Measurements from ENCODE around the gene TTC17. TPM values are rescaled to one million over a fixed set of nuclear protein-coding genes. Genes with fewer than 3 reads are reported as not detected.
"Not testable (repeated sequence)": the region's sequence is repeated elsewhere in the genome, so short reads cannot be mapped to it uniquely, and the experiment has no call there.

TTC17 gene
- total RNA-seq, 1 donor from 2014 or later: 58.5 TPM

DNA sequence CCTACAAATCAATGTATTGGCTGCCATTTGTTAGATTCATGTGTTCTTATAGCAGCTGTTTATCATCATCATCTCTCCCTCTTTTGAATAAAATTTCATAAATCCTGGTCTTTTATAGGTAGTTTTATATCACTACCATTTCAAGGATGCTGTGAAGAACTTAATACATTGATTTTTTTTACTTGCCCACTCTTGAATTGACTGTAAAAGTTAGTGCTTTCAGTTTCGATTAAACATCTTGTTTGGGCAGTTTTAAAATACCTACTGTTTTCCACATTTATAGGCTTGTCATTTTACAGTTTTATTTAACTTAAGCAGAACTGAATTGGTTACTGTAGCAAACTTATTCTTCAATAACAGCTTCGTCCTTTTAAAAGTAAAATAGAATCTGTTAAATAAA is 59.5 kb downstream of the TTC17 start:
- Histone ChIP-seq H3K36me3 (ENCODE audit: control insufficient read depth, insufficient read depth, low read length) (no peaks in the 10 kb centered on the region), H3K4me3 (ENCODE audit: low read depth, low read length) (no peak overlapping the region), H3K27me3 (ENCODE audit: control insufficient read depth, insufficient read depth, low read length) (no peaks in the 10 kb centered on the region)
- no peak for DNase-seq (ENCODE audit: low read depth)
- TF ChIP-seq, protein P1, sequence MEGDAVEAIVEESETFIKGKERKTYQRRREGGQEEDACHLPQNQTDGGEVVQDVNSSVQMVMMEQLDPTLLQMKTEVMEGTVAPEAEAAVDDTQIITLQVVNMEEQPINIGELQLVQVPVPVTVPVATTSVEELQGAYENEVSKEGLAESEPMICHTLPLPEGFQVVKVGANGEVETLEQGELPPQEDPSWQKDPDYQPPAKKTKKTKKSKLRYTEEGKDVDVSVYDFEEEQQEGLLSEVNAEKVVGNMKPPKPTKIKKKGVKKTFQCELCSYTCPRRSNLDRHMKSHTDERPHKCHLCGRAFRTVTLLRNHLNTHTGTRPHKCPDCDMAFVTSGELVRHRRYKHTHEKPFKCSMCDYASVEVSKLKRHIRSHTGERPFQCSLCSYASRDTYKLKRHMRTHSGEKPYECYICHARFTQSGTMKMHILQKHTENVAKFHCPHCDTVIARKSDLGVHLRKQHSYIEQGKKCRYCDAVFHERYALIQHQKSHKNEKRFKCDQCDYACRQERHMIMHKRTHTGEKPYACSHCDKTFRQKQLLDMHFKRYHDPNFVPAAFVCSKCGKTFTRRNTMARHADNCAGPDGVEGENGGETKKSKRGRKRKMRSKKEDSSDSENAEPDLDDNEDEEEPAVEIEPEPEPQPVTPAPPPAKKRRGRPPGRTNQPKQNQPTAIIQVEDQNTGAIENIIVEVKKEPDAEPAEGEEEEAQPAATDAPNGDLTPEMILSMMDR (IDR thresholded peaks at IDR 0.05; ENCODE audit: insufficient read depth, low read length, poor library complexity, severe bottlenecking): no peak

- no peaks in the 10 kb centered on the region for H3K27me3 ChIP-seq (ENCODE audit: control insufficient read depth, insufficient read depth, low read length)
- no peak overlapping the region for H3K4me3 ChIP-seq (ENCODE audit: low read depth, low read length)
- no peak for DNase-seq (ENCODE audit: low read depth)
- TF ChIP-seq, protein P1 (IDR thresholded peaks at IDR 0.05; ENCODE audit: insufficient read depth, low read length, poor library complexity, severe bottlenecking): peak; percentile 57
- no peaks in the 10 kb centered on the region for H3K36me3 ChIP-seq (ENCODE audit: control insufficient read depth, insufficient read depth, low read length)
Observed at GRCh38 chr11:43419460-43419859, 60.7 kb downstream of the TTC17 start.

GRCh38 chr11:43427971-43428370 is 69.3 kb downstream of the TTC17 start:
- H3K27me3 ChIP-seq (ENCODE audit: control insufficient read depth, insufficient read depth, low read length): no peaks in the 10 kb centered on the region
- DNase-seq (ENCODE audit: low read depth): no peak
- TF ChIP-seq, protein P1 (IDR thresholded peaks at IDR 0.05; ENCODE audit: insufficient read depth, low read length, poor library complexity, severe bottlenecking): no peak
- no peaks in the 10 kb centered on the region for H3K36me3 ChIP-seq (ENCODE audit: control insufficient read depth, insufficient read depth, low read length)
- no peak overlapping the region for H3K4me3 ChIP-seq (ENCODE audit: low read depth, low read length)

DNA sequence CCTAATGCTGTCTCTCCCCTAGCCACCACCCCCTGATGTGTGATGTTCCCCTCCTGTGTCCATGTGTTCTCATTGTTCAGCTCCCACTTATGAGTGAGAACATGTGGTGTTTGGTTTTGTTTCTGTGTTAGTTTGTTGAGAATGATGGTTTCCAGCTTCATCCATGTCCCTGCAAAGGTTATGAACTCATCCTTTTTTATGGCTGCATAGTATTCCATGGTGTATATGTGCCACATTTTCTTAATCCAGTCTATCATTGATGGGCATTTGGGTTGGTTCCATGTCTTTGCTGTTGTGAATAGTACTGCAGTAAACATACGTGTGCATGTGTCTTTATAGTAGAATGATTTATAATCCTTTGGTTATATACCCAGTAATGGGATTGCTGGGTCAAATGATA is 72.2 kb downstream of the TTC17 start:
- H3K27me3 ChIP-seq (ENCODE audit: control insufficient read depth, insufficient read depth, low read length); H3K36me3 ChIP-seq (ENCODE audit: control insufficient read depth, insufficient read depth, low read length); DNase-seq (ENCODE audit: low read depth); H3K4me3 ChIP-seq (ENCODE audit: low read depth, low read length): not testable (repeated sequence)

DNA sequence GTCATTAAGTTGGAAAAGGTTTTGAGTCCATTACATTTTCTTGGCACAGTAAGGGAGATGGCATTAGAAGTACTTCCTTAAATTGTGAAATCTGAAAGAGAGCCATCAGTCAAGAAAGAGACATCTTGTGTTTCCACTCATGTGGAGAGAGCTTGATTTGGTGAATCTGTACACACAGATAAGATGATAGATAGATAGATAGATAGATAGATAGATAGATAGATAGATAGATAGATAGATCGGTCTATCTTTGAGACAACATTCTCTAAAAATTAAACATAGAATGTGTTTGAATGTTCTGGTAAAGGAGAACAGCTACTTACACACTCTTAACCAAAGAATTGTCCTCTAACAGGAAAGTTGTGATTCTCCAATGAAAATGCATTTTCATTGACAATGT is 76.2 kb downstream of the TTC17 start:
- no peak for DNase-seq (ENCODE audit: low read depth)
- no peak overlapping the region for H3K4me3 ChIP-seq (ENCODE audit: low read depth, low read length)

GRCh38 chr11:43440486-43440885 is 81.8 kb downstream of the TTC17 start:
- H3K4me3 ChIP-seq (ENCODE audit: low read depth, low read length): no peak overlapping the region
- TF ChIP-seq, protein P1 (IDR thresholded peaks at IDR 0.05; ENCODE audit: insufficient read depth, low read length, poor library complexity, severe bottlenecking): no peak
- H3K36me3 ChIP-seq (ENCODE audit: control insufficient read depth, insufficient read depth, low read length): peaks cover 2% of the 10 kb centered on the region

More for the DNA sequence above, 76.2 kb downstream of the TTC17 start:
- Histone ChIP-seq H3K36me3 (ENCODE audit: control insufficient read depth, insufficient read depth, low read length) (no peaks in the 10 kb centered on the region), H3K27me3 (ENCODE audit: control insufficient read depth, insufficient read depth, low read length) (no peaks in the 10 kb centered on the region)
- TF ChIP-seq, protein P1 (IDR thresholded peaks at IDR 0.05; ENCODE audit: insufficient read depth, low read length, poor library complexity, severe bottlenecking): no peak

More at GRCh38 chr11:43440486-43440885, 81.8 kb downstream of the TTC17 start:
- no peak for DNase-seq (ENCODE audit: low read depth)
- no peaks in the 10 kb centered on the region for H3K27me3 ChIP-seq (ENCODE audit: control insufficient read depth, insufficient read depth, low read length)
